ENCODE results near the gene FAM221B.

- TF ChIP-seq CTCF (IDR thresholded peaks at IDR 0.05; ENCODE audit: poor library complexity, severe bottlenecking) (no peak), SMC3 (conservative IDR thresholded peaks at IDR 0.05; ENCODE audit: poor library complexity) (no peak), EZH2 (IDR thresholded peaks at IDR 0.05; ENCODE audit: borderline replicate concordance, insufficient read depth, low read length, poor library complexity, severe bottlenecking) (no peak), RAD21 (conservative IDR thresholded peaks at IDR 0.05) (no peak), TAF1 (IDR thresholded peaks at IDR 0.05; ENCODE audit: low read depth) (no peak), REST (IDR thresholded peaks at IDR 0.05; ENCODE audit: borderline replicate concordance) (no peak)
Measured at GRCh38 chr9:35774907-35775635, 53.5 kb downstream of the FAM221B start.

Measured in neural cell (in vitro differentiated cells).